AG08396 (cell line): ENCODE data around the gene GGA2.
A peak's percentile ranks its signal among the peaks of the same experiment; 100 is the strongest.
"Not testable (repeated sequence)": the region's sequence is repeated elsewhere in the genome, so short reads cannot be mapped to it uniquely, and the experiment has no call there.

Experiments used
- DNase-seq: peaks from one replicate; pipeline ENCODE4 v3.0.0; 2012; ENCODE audit warnings: low spot score, mixed read lengths

GGA2 gene

GRCh38 chr16:23504453-23505179 lies 5.7 kb downstream of the GGA2 start:
- DNase-seq, result peak; percentile 79

GRCh38 chr16:23504076-23504452 lies 6.2 kb downstream of the GGA2 start:
- peak; percentile 44 for DNase-seq

GRCh38 chr16:23502466-23502865 lies 7.8 kb downstream of the GGA2 start:
- DNase-seq, result no peak

- DNase-seq, result no peak
These were observed 9.0 kb downstream of the GGA2 start for GRCh38 chr16:23501291-23501690.

- no peak for DNase-seq
These were observed 9.4 kb downstream of the GGA2 start for GRCh38 chr16:23500862-23501225.

- DNase-seq, result no peak
These were observed 10.0 kb downstream of the GGA2 start for GRCh38 chr16:23500212-23500861.

GRCh38 chr16:23499801-23500200 lies 10.5 kb downstream of the GGA2 start:
- no peak for DNase-seq

- DNase-seq, result no peak
These were observed 11.4 kb downstream of the GGA2 start for GRCh38 chr16:23498863-23499262.

GRCh38 chr16:23497543-23497868 lies 12.8 kb downstream of the GGA2 start:
- no peak for DNase-seq

- peak; percentile 56 for DNase-seq
These were observed 13.3 kb downstream of the GGA2 start for GRCh38 chr16:23496821-23497542.

- DNase-seq, result no peak
These were observed 14.6 kb downstream of the GGA2 start for GRCh38 chr16:23495671-23496070.

GRCh38 chr16:23494188-23494587 lies 16.1 kb downstream of the GGA2 start:
- no peak for DNase-seq

- DNase-seq, result peak; percentile 30
These were observed 18.6 kb downstream of the GGA2 start for GRCh38 chr16:23491490-23492391.

- DNase-seq, result no peak
These were observed 23.8 kb downstream of the GGA2 start for GRCh38 chr16:23486480-23486879.

GRCh38 chr16:23485841-23486240 lies 24.5 kb downstream of the GGA2 start:
- no peak for DNase-seq

- no peak for DNase-seq
These were observed 25.1 kb downstream of the GGA2 start for GRCh38 chr16:23485257-23485614.

GRCh38 chr16:23484510-23485256 lies 25.6 kb downstream of the GGA2 start:
- DNase-seq, result no peak

- not testable (repeated sequence) for DNase-seq
These were observed 26.8 kb downstream of the GGA2 start for GRCh38 chr16:23483492-23483891.

GRCh38 chr16:23482778-23483177 lies 27.5 kb downstream of the GGA2 start:
- no peak for DNase-seq

- DNase-seq, result no peak
These were observed 30.0 kb downstream of the GGA2 start for GRCh38 chr16:23480257-23480656.

- DNase-seq, result no peak
These were observed 31.2 kb downstream of the GGA2 start for GRCh38 chr16:23479138-23479537.

- no peak for DNase-seq
These were observed 31.7 kb downstream of the GGA2 start for GRCh38 chr16:23478566-23478965.
